ENCODE measurements around the gene HTT. TPM values are rescaled to one million over a fixed set of nuclear protein-coding genes. Genes with fewer than 3 reads are reported as not detected.
A peak's percentile ranks its signal among the peaks of the same experiment; 100 is the strongest.

Gene HTT
- total and polyA plus RNA-seq, 4 donors = 5.1 to 82.7 (median 41.1) TPM

GRCh38 chr4:3287972-3288570, 213.6 kb downstream of the HTT start:
- Histone ChIP-seq H3K36me3 (ENCODE audit: control insufficient read depth in 1 of 2, insufficient read depth in 2 of 2, low read length in 1 of 2) (no peaks in the 10 kb centered on the region), H3K27me3 (ENCODE audit: control insufficient read depth in 1 of 2, insufficient read depth in 2 of 2, low read length in 1 of 2) (no peaks in the 10 kb centered on the region), H3K9me3 (ENCODE audit: control insufficient read depth, low read length) (no peaks in the 10 kb centered on the region), H3K27ac (ENCODE audit: low read depth in 1 of 2, low read length in 2 of 2) (no peak overlapping the region), H3K4me1 (ENCODE audit: control insufficient read depth in 1 of 2, insufficient read depth in 2 of 2, low read length in 2 of 2) (no peaks in the 10 kb centered on the region), H3K4me3 (ENCODE audit: low read length in 2 of 2) (no peak overlapping the region)
- ATAC-seq (ENCODE audit: low FRiP score) (no peak), DNase-seq (no peak)
- WGBS, 2 donors = 71 to 81% methylated on average over 23 to 24 of the region's 24 CpGs
- intact Hi-C loops (cut with DNase I) = no loop called here

- Histone ChIP-seq H3K36me3 (ENCODE audit: control insufficient read depth in 1 of 2, insufficient read depth in 2 of 2, low read length in 1 of 2) (no peaks in the 10 kb centered on the region), H3K4me3 (ENCODE audit: low read length in 2 of 2) (no peak overlapping the region), H3K4me1 (ENCODE audit: control insufficient read depth in 1 of 2, insufficient read depth in 2 of 2, low read length in 2 of 2) (no peaks in the 10 kb centered on the region), H3K27me3 (ENCODE audit: control insufficient read depth in 1 of 2, insufficient read depth in 2 of 2, low read length in 1 of 2) (no peaks in the 10 kb centered on the region), H3K27ac (ENCODE audit: low read depth in 1 of 2, low read length in 2 of 2) (no peak overlapping the region), H3K9me3 (ENCODE audit: control insufficient read depth, low read length) (no peaks in the 10 kb centered on the region)
- 81 to 82% methylated on average over 10 to 11 of the region's 11 CpGs for WGBS, 2 donors
- intact Hi-C loops (cut with DNase I) = no loop called here
- ATAC-seq (ENCODE audit: low FRiP score) (no peak), DNase-seq (no peak)
Measured at GRCh38 chr4:3288571-3289094, 214.2 kb downstream of the HTT start.

- H3K4me1 ChIP-seq (ENCODE audit: control insufficient read depth in 1 of 2, insufficient read depth in 2 of 2, low read length in 2 of 2) = no peaks in the 10 kb centered on the region
- intact Hi-C loops (cut with DNase I) = loop anchor here in 1 of 2 donors (5.0 kb wide), 1 partner anchor 192 kb away; no protein-coding TSS in a partner anchor
- no peaks in the 10 kb centered on the region for H3K27me3 ChIP-seq (ENCODE audit: control insufficient read depth in 1 of 2, insufficient read depth in 2 of 2, low read length in 1 of 2)
- DNase-seq (no peak), ATAC-seq (ENCODE audit: low FRiP score) (no peak)
- H3K27ac ChIP-seq (ENCODE audit: low read depth in 1 of 2, low read length in 2 of 2) = no peak overlapping the region
- no peaks in the 10 kb centered on the region for H3K9me3 ChIP-seq (ENCODE audit: control insufficient read depth, low read length)
- H3K36me3 ChIP-seq (ENCODE audit: control insufficient read depth in 1 of 2, insufficient read depth in 2 of 2, low read length in 1 of 2) = no peaks in the 10 kb centered on the region
- WGBS, 2 donors = 94% methylated on average over 11 of the region's 11 CpGs
- H3K4me3 ChIP-seq (ENCODE audit: low read length in 2 of 2) = no peak overlapping the region
Measured at GRCh38 chr4:3290476-3290875, 216.0 kb downstream of the HTT start.

- WGBS, 2 donors = 96% methylated on average over 9 of the region's 9 CpGs
- no peak overlapping the region for H3K4me3 ChIP-seq (ENCODE audit: low read length in 2 of 2)
- DNase-seq = no peak
- no peaks in the 10 kb centered on the region for H3K9me3 ChIP-seq (ENCODE audit: control insufficient read depth, low read length)
- no peaks in the 10 kb centered on the region for H3K27me3 ChIP-seq (ENCODE audit: control insufficient read depth in 1 of 2, insufficient read depth in 2 of 2, low read length in 1 of 2)
- no peak for ATAC-seq (ENCODE audit: low FRiP score)
- H3K36me3 ChIP-seq (ENCODE audit: control insufficient read depth in 1 of 2, insufficient read depth in 2 of 2, low read length in 1 of 2) = no peaks in the 10 kb centered on the region
- no peak overlapping the region for H3K27ac ChIP-seq (ENCODE audit: low read depth in 1 of 2, low read length in 2 of 2)
- H3K4me1 ChIP-seq (ENCODE audit: control insufficient read depth in 1 of 2, insufficient read depth in 2 of 2, low read length in 2 of 2) = no peaks in the 10 kb centered on the region
- intact Hi-C loops (cut with DNase I) = loop anchor here in 1 of 2 donors (5.0 kb wide), 1 partner anchor 191 kb away; no protein-coding TSS in a partner anchor
Measured at GRCh38 chr4:3290889-3291321, 216.4 kb downstream of the HTT start.

GRCh38 chr4:3291411-3291968, 217.0 kb downstream of the HTT start:
- no peak for ATAC-seq (ENCODE audit: low FRiP score)
- Histone ChIP-seq H3K27me3 (ENCODE audit: control insufficient read depth in 1 of 2, insufficient read depth in 2 of 2, low read length in 1 of 2) (no peaks in the 10 kb centered on the region), H3K4me3 (ENCODE audit: low read length in 2 of 2) (peak overlapping the region in 1 of 2 donors; percentile 38), H3K4me1 (ENCODE audit: control insufficient read depth in 1 of 2, insufficient read depth in 2 of 2, low read length in 2 of 2) (no peaks in the 10 kb centered on the region), H3K36me3 (ENCODE audit: control insufficient read depth in 1 of 2, insufficient read depth in 2 of 2, low read length in 1 of 2) (no peaks in the 10 kb centered on the region), H3K27ac (ENCODE audit: low read depth in 1 of 2, low read length in 2 of 2) (peak overlapping the region; percentile 3 to 6), H3K9me3 (ENCODE audit: control insufficient read depth, low read length) (no peaks in the 10 kb centered on the region)
- intact Hi-C loops (cut with DNase I) = loop anchor here in 1 of 2 donors (5.0 kb wide), 1 partner anchor 191 kb away; no protein-coding TSS in a partner anchor
- peak in 1 of 2 donors; percentile 79 for DNase-seq
- WGBS, 2 donors = 43 to 47% methylated on average over 24 of the region's 24 CpGs

- Histone ChIP-seq H3K9me3 (ENCODE audit: control insufficient read depth, low read length) (no peaks in the 10 kb centered on the region), H3K4me3 (ENCODE audit: low read length in 2 of 2) (peak overlapping the region; percentile 38 to 43), H3K27me3 (ENCODE audit: control insufficient read depth in 1 of 2, insufficient read depth in 2 of 2, low read length in 1 of 2) (no peaks in the 10 kb centered on the region), H3K27ac (ENCODE audit: low read depth in 1 of 2, low read length in 2 of 2) (peak overlapping the region; percentile 6 to 74), H3K4me1 (ENCODE audit: control insufficient read depth in 1 of 2, insufficient read depth in 2 of 2, low read length in 2 of 2) (no peaks in the 10 kb centered on the region), H3K36me3 (ENCODE audit: control insufficient read depth in 1 of 2, insufficient read depth in 2 of 2, low read length in 1 of 2) (no peaks in the 10 kb centered on the region)
- DNase-seq = peak; percentile 76 to 91
- 0 to 1% methylated on average over 33 to 60 of the region's 60 CpGs for WGBS, 2 donors
- intact Hi-C loops (cut with DNase I) = loop anchor here in 1 of 2 donors (5.0 kb wide), 1 partner anchor 190 kb away; no protein-coding TSS in a partner anchor
- ATAC-seq (ENCODE audit: low FRiP score) = peak; percentile 78
Measured at GRCh38 chr4:3291969-3292570, 217.6 kb downstream of the HTT start.

- peak within 1 kb of the TSS; percentile 56 to 78 for H3K4me3 ChIP-seq (ENCODE audit: low read length in 2 of 2)
- no peaks in the 10 kb centered on the region for H3K27me3 ChIP-seq (ENCODE audit: control insufficient read depth in 1 of 2, insufficient read depth in 2 of 2, low read length in 1 of 2)
- peak; percentile 96 for ATAC-seq (ENCODE audit: low FRiP score)
- H3K36me3 ChIP-seq (ENCODE audit: control insufficient read depth in 1 of 2, insufficient read depth in 2 of 2, low read length in 1 of 2) = no peaks in the 10 kb centered on the region
- intact Hi-C loops (cut with DNase I) = loop anchor here in 1 of 2 donors (5.0 kb wide), 1 partner anchor 190 kb away; no protein-coding TSS in a partner anchor
- H3K27ac ChIP-seq (ENCODE audit: low read depth in 1 of 2, low read length in 2 of 2) = peak within 1 kb of the TSS; percentile 51 to 82
- 1% methylated on average over 27 to 121 of the region's 121 CpGs for WGBS, 2 donors
- peaks cover 1% of the 10 kb centered on the region for H3K9me3 ChIP-seq (ENCODE audit: control insufficient read depth, low read length)
- no peaks in the 10 kb centered on the region for H3K4me1 ChIP-seq (ENCODE audit: control insufficient read depth in 1 of 2, insufficient read depth in 2 of 2, low read length in 2 of 2)
- peak; percentile 97 to 99 for DNase-seq
Measured at GRCh38 chr4:3292571-3293400, 218.3 kb downstream of the HTT start, which contains the start of gene RGS12. RGS12 (plus strand) TSS chr4:3293021; CDS start chr4:3316171, 23,150 bp downstream.

Measured in aorta (tissue), 5 donors.